Activated T-cell treated with anti-CD3 and anti-CD28 coated beads for 24 hours (primary cell): Measurements from ENCODE around the gene NR1I3.

Experiments used
- DNase-seq: peaks from one replicate; pipeline ENCODE4 v3.0.0-alpha.2; 2020; ENCODE audit warnings: low read depth

Gene NR1I3

DNA sequence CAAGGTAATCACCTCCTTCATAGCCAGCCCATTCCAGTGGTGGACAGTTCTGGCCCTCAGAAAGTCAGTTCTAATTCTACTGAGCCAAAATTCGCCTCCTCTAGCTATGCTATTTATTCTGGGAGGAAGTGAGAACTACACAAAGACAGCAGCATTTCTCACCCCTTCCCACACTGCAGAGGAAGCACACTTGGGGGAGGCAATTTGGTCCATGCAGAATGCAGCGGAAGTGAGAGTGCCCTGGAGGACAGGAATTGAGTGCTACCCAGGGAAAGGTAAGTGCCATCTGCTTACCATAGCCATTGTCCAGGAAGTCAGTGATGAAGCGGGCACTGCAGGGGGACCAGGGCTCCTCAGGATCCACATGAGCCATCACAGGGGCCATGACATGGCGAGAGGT is 42.8 kb downstream of the NR1I3 start:
- DNase-seq = no peak

DNA sequence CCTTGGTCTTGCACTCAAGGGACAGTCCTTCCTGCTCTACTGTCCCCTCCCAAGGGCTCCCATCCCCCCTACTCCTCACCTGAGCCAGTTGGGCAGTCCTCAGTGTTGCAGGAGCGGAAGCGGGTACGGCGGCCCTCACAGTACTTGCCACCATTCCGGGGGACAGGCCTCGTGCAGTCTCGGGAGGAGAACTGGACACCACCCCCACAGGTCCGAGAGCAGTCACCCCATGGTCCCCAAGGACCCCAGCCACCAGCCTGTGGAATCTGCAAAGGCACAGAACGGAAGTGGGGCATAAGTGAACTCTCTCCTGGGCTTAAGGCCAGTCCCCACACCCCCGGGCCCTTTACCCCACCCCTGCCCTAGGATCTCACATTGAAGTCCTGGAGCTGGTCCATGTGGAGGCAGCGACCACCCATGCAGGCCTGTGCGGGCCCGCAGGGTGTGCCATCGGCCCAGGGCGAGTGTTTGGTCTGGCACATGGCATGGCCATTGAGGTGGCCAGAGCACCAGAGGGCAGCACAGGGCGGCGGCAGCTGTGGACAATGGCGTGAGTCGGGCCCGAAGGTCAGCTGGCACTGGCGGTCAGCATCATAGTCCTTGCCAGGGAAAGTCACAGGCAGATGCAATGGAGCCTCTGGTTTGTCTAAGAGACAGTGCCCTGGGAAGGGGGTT is 44.3 kb downstream of the NR1I3 start:
- no peak for DNase-seq

DNA sequence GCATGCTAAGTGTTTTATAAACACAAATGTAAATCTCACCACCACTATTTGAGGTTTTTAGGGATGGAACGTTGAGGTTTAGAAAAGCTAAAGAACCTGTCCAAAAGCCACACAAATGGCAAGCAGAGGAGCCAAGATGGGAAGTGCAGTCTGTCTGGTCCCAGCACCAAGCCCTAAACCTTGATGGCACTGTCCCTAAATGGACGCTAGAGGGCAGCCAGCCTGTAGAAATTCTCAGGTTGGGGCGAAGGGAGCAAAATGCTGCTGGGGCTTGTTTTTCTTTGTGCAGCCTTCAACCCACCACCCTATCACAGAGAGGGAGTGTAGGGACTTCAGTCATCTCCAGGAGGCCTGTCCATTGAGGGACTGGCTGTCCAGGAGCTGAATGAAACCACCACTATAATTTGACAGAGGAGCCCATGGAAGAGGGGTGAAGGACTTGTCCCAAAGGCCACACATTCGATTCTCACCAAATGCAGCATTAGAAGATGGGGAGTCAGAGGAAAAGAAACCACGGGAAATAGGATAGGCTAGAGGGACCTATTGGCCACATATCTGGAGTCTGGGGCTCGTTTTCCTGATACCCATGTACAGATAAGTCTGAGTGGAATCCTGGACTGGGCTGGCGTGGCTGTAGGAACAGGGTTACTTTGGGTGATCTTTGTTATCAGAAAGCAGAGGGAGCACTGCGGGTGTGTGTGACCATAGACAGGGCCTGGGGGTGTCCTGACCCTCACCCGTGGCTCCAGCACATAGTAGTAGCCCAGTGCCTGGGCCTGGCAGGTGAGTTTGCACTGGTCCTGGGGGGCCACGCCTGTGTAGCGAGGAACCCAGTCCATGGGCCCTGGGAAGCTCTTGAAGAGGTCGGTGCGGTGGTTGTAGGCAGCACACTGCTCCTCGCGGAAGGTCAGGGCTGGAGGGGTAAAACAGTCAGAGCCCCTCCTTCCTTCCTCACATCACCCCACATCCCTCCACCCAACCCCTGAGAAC is 45.2 kb downstream of the NR1I3 start:
- DNase-seq = peak; percentile 57

DNA sequence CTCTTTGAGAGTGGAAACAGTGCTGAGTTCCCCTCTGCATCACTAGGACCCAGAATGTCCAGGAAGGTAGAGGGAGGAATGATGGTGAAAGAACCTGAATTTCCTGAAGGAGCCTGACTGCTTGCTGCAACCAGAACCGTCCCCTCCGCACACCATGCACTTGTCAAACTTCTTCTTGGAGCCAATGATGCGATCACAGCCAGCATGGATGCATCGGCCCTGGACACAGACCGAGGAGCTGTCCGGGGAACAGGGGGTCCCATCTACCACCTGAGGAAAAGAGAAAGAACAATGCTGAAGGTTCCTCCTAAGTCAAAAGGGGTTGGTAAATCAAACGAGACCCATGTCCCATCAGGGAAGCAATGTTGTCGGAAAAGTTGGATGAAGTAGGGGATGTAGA is 46.0 kb downstream of the NR1I3 start:
- no peak for DNase-seq

DNA sequence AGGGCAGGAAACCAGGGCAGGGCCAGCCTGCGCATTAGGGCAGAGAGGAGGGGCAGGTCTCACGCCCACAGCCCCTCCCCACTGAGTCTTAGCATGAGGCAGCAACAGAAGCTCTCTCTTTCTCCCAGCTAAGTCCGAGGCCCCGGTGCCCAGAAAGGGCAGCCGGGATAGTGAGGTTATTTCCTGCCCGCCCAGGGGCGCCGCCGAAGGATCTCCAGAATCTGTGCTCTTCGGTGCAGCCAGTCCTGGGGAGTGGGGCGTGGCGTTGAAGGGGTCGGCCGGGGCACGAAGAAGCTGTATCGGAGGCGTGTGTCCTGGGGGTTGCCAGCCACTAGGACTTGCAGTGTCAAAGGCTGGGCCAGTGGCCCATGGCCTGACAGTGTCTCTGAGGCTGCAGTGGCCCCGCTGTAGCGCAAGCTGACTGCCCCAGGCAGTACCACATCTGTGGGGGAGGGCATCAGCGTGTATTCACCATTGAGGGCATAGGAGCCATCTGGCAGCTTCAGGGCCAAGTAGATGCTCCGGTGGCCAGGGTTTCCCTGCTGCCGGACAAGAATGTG is 47.0 kb downstream of the NR1I3 start:
- no peak for DNase-seq

DNA sequence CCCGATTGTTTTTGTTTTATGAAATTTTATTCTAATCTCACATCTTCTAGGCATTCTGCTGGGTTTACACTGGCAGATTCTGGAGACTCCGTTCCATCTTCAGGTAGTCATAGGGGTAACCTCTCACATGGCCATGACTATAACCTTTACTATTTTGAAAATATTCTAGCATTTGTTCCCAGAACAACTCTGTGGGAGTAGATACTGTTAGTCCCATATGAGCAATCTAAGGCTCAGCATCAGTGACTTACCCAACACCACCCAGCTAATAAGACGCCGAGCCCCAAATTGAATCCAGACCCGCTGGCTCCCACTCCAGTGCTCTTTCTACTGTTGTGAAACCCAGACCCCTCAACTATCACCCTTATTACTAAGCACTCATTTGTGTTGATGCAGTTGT is 49.0 kb downstream of the NR1I3 start:
- no peak for DNase-seq

DNA sequence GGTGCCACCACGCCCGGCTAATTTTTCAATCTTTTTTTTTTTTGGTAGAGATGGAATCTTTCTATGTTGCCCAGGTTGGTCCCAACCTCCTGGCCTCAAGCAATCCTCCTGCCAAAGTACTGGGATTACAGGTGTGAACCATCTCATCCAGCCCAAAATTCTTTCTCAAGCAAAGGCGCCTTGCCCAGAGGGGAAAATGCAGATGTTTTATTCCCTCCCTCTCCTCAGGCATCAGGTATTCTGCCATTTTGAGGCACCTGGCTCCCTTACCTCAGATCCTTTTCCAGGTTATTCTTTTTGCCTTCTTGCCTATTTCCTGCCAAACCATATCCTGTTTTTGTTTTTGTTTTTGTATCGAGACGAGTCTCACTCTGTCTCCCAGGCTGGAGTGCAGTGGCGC is 49.6 kb downstream of the NR1I3 start:
- DNase-seq = no peak

DNA sequence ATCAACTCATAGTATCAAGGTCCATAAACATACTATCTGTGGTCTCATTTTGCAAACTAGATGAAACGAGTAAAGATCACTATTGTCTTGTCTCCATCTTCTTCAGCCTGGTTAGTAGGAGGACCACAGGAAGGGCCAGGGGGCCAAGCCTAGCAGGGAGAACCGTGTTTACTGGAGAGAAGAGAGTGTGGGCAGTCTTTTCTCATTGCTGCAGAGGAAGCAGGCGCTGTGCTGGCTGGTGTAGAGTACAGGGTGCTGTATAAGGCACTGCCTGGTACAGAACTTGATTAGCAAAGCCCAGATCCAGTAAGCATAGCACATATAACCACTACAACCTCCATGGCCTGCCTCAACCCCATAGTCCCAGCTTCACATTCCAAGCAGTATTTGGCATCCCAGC is 50.7 kb downstream of the NR1I3 start:
- DNase-seq = no peak

DNA sequence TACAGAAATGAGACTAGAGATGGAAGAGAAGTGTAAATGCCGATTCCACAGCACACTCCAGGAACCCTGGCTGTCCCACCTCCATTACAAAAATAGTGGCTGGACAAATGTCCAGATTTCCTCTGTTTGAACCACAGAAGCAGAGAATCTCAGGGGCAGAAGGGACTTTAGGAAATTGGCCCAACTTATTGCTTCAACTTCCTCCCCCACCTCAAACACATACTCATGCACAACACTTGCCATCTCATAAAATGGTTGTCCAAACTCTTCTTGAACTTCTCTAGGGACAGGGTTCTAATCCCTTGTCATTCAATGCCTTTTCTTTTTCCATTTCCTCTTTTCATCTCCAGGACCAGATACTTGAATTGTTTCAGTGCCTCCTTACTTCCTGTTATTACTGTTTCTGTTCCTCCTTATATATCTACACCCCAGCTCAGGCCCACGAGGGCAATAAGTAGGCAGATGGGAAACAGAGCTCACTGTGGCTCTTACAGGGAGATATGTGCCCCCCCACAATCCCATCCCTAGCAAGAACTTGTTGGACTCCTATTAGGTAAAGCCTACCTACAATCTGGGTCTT is 52.2 kb downstream of the NR1I3 start:
- no peak for DNase-seq

DNA sequence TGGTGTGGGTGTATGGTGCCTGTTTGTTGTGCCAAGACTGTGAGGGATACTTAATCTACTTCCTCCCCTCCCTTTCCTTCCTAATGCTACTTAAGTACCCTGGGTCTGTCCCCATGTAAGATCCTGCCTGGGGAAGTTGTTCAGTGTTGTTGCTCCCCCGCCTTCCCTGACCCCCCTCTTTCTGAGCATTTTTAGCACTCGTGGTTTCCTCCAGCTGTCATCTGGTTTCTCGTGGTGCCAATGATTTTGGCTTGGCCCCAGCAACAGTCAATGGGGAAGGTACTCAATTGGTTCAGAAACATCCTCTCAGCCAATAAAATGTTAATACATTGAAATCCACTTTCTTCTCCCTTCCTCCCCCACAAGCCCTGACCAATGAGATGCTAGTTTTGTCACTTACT is 52.7 kb downstream of the NR1I3 start:
- DNase-seq = peak; percentile 61

DNA sequence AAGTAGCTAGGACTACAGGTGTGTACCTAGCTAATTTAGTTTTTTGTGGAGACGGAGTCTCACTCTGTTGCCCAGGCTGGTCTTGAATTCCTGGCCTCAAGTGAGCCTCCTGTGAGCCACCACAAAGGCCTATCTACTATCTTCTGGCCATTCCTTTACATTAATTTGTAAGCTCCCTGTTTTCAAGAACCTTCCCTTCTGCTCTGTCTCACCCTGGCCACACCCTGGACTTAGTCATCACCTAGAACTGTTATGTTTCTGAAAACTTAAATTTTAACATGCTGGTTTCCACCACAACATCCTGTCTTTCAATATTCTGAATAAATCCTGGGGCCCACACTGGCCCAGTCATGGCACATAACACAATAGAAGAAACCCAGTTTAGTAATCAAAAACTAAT is 55.8 kb downstream of the NR1I3 start:
- peak; percentile 62 for DNase-seq

DNA sequence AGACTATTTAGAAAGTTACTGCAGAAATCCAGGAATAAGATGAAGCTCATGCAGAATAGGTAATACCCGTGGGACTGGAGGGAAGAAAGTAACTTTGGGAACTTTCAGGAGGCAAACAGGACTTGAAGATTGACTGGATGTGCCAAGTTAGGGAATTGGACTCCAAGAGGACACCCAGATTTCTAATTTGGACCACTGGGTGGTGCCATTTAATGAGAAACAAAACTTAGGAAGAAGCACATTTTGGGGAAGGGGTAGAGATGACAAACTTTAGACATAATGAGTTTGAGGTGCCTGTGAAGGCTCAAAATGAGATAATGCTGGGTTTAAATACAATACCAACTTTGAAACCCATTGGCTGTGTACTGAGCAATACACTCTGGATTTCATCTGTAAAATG is 57.4 kb downstream of the NR1I3 start:
- no peak for DNase-seq

DNA sequence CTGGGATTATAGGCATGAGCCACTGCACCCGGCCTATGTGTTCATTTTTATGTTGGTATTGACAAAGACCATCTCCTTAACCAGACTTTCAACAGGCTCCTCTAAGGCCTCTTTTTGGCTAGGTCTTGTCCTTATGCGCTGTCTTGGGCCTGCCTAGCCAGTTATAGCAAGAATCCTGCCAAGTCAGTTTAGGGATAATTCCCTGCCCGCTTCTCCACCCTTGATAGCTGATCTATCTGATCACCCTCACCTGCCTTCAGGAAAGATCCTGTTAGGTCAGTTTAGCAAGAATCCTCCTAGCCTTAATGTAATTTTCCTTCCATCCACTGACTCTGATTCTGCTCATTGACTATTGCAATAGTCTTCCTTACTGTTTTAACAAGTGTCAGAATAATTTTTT is 58.3 kb downstream of the NR1I3 start:
- DNase-seq = no peak
